ENCODE data around the gene FNDC8.

DNA sequence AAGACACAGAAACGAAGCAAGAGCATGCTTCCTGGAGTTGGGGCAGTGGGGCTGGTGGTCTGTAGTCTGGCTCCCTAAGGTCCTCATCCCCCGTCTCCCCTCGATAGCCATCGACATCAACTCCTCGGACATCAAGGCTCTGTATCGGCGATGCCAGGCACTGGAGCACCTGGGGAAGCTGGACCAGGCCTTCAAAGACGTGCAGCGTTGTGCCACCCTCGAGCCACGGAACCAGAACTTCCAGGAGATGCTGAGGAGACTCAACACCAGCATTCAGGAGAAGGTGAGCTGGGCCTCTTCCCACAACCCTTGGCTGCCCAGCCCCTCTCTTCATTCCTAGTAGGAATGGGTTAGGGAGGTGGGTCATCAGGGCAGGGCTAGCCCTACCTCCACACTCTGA is 28.5 kb downstream of the FNDC8 start:
- TF ChIP-seq, protein P1, sequence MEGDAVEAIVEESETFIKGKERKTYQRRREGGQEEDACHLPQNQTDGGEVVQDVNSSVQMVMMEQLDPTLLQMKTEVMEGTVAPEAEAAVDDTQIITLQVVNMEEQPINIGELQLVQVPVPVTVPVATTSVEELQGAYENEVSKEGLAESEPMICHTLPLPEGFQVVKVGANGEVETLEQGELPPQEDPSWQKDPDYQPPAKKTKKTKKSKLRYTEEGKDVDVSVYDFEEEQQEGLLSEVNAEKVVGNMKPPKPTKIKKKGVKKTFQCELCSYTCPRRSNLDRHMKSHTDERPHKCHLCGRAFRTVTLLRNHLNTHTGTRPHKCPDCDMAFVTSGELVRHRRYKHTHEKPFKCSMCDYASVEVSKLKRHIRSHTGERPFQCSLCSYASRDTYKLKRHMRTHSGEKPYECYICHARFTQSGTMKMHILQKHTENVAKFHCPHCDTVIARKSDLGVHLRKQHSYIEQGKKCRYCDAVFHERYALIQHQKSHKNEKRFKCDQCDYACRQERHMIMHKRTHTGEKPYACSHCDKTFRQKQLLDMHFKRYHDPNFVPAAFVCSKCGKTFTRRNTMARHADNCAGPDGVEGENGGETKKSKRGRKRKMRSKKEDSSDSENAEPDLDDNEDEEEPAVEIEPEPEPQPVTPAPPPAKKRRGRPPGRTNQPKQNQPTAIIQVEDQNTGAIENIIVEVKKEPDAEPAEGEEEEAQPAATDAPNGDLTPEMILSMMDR (IDR thresholded peaks at IDR 0.05; ENCODE audit: insufficient read depth, low read length), result no peak
- TF ChIP-seq SPI1 (IDR thresholded peaks at IDR 0.05; ENCODE audit: borderline replicate concordance, low read depth) (no peak), POLR2AphosphoS5 (IDR thresholded peaks at IDR 0.05; ENCODE audit: low read depth) (no peak), GABPA (IDR thresholded peaks at IDR 0.05; ENCODE audit: low read depth) (no peak)
- TF ChIP-seq, protein P2, sequence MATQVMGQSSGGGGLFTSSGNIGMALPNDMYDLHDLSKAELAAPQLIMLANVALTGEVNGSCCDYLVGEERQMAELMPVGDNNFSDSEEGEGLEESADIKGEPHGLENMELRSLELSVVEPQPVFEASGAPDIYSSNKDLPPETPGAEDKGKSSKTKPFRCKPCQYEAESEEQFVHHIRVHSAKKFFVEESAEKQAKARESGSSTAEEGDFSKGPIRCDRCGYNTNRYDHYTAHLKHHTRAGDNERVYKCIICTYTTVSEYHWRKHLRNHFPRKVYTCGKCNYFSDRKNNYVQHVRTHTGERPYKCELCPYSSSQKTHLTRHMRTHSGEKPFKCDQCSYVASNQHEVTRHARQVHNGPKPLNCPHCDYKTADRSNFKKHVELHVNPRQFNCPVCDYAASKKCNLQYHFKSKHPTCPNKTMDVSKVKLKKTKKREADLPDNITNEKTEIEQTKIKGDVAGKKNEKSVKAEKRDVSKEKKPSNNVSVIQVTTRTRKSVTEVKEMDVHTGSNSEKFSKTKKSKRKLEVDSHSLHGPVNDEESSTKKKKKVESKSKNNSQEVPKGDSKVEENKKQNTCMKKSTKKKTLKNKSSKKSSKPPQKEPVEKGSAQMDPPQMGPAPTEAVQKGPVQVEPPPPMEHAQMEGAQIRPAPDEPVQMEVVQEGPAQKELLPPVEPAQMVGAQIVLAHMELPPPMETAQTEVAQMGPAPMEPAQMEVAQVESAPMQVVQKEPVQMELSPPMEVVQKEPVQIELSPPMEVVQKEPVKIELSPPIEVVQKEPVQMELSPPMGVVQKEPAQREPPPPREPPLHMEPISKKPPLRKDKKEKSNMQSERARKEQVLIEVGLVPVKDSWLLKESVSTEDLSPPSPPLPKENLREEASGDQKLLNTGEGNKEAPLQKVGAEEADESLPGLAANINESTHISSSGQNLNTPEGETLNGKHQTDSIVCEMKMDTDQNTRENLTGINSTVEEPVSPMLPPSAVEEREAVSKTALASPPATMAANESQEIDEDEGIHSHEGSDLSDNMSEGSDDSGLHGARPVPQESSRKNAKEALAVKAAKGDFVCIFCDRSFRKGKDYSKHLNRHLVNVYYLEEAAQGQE (IDR thresholded peaks at IDR 0.05; ENCODE audit: insufficient replicate concordance, low read depth), result no peak

All from HL-60 (cell line).